Nephron (organoid): ENCODE measurements around the gene CPT1A.

Experiments
- H3K27ac Mint-ChIP-seq, 3 experiments: 2 replicates each; pipeline ENCODE4 v1.8.0; 2020; ENCODE audit warnings: mixed read lengths in 3 of 3, mild to moderate bottlenecking in 2 of 3, moderate library complexity in 1 of 3
- H3K27me3 Mint-ChIP-seq: 2 replicates; pipeline ENCODE4 v1.8.0; 2021; ENCODE audit warnings: low read depth, mild to moderate bottlenecking, moderate library complexity, mixed read lengths
- H3K36me3 Mint-ChIP-seq: 2 replicates; pipeline ENCODE4 v1.8.0; 2020; ENCODE audit warnings: low read depth, mixed read lengths
- H3K4me1 Mint-ChIP-seq: 2 replicates; pipeline ENCODE4 v1.8.0; 2020; ENCODE audit warnings: mixed read lengths
- H3K4me3 Mint-ChIP-seq, 3 experiments: 2 replicates each; pipeline ENCODE4 v1.8.0; 2020; ENCODE audit warnings: mild to moderate bottlenecking in 3 of 3, mixed read lengths in 3 of 3, moderate library complexity in 2 of 3
- H3K9me3 Mint-ChIP-seq: 2 replicates; pipeline ENCODE4 v1.8.0; 2020; ENCODE audit warnings: mixed read lengths
- TF ChIP-seq, protein P1 (sequence below), 3 experiments: fragments of 200-600 bp; sonication (generic); IDR thresholded peaks; one replicate each; pipeline ENCODE4 v1.5.0; 2021; ENCODE audit warnings: antibody characterized with exemption in 3 of 3; ENCODE audit not compliant: unreplicated experiment in 3 of 3

The CPT1A gene

GRCh38 chr11:68880851-68881250 lies 39.1 kb upstream of the CPT1A start:
- Mint-ChIP-seq H3K9me3 (no peaks in the 10 kb centered on the region), H3K36me3 (peaks cover 20% of the 10 kb centered on the region), H3K4me1 (no peaks in the 10 kb centered on the region), H3K27me3 (no peaks in the 10 kb centered on the region), H3K27ac (no peak overlapping the region), H3K4me3 (no peak overlapping the region)
- TF ChIP-seq, protein P1, sequence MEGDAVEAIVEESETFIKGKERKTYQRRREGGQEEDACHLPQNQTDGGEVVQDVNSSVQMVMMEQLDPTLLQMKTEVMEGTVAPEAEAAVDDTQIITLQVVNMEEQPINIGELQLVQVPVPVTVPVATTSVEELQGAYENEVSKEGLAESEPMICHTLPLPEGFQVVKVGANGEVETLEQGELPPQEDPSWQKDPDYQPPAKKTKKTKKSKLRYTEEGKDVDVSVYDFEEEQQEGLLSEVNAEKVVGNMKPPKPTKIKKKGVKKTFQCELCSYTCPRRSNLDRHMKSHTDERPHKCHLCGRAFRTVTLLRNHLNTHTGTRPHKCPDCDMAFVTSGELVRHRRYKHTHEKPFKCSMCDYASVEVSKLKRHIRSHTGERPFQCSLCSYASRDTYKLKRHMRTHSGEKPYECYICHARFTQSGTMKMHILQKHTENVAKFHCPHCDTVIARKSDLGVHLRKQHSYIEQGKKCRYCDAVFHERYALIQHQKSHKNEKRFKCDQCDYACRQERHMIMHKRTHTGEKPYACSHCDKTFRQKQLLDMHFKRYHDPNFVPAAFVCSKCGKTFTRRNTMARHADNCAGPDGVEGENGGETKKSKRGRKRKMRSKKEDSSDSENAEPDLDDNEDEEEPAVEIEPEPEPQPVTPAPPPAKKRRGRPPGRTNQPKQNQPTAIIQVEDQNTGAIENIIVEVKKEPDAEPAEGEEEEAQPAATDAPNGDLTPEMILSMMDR (IDR thresholded peaks at IDR 0.05; ENCODE audit: unreplicated experiment in 3 of 3): no peak

- Mint-ChIP-seq H3K9me3 (no peaks in the 10 kb centered on the region), H3K27me3 (no peaks in the 10 kb centered on the region), H3K27ac (no peak overlapping the region), H3K36me3 (peaks cover 12% of the 10 kb centered on the region), H3K4me1 (peaks cover 11% of the 10 kb centered on the region), H3K4me3 (no peak overlapping the region)
- TF ChIP-seq, protein P1 (IDR thresholded peaks at IDR 0.05; ENCODE audit: unreplicated experiment in 3 of 3): no peak
Measured at GRCh38 chr11:68878022-68878421, 36.3 kb upstream of the CPT1A start.

DNA sequence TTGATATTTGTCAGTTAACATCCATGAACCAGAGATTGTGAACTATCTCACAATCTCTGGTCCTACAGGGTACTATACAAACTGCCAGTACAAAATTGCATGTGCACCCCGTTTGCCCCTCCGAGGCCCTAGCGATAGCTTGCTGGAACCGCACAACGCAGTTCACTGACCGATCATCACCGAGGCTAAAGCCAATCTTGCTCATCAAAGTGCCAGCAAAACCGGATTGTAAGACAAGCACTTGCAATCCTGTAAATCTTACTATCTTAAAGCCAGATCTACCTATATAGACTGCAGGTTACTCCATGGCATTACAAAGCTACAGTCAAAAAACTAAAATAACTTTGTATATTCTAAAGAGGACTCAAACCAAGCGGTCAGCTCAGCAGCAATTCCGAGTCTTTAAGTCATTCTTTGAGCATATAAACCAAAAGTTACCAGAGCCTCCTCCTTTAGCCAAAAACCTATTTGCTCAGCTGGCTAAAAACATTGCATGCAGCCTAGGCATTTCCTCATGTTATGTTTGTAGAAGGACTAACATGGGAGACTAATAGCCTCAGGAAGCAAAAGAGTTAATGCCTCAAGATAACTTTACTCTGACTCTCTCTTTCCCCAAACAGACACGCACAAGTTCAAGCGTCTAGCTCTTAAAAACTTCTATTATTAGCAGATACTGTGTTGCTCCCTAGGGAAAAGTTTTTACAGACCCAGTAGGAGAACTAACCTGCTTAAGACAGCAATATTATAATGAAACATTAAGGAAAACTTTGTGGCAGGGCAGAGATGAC lies 30.7 kb upstream of the CPT1A start:
- Mint-ChIP-seq H3K9me3 (no peaks in the 10 kb centered on the region), H3K36me3 (no peaks in the 10 kb centered on the region)

GRCh38 chr11:68870470-68870869 lies 28.8 kb upstream of the CPT1A start:
- Mint-ChIP-seq H3K9me3 (no peaks in the 10 kb centered on the region), H3K4me3 (peak overlapping the region; percentile 79 to 84 (median 84)), H3K27ac (peak overlapping the region; percentile 7 to 85 (median 69)), H3K27me3 (peaks cover 3% of the 10 kb centered on the region), H3K4me1 (peaks cover 43% of the 10 kb centered on the region), H3K36me3 (no peaks in the 10 kb centered on the region)
- TF ChIP-seq, protein P1 (IDR thresholded peaks at IDR 0.05; ENCODE audit: unreplicated experiment in 3 of 3): no peak

More for the DNA sequence above, 30.7 kb upstream of the CPT1A start:
- TF ChIP-seq, protein P1 (IDR thresholded peaks at IDR 0.05; ENCODE audit: unreplicated experiment in 3 of 3): no peak
- Mint-ChIP-seq H3K4me3 (no peak overlapping the region), H3K27me3 (peaks cover 3% of the 10 kb centered on the region), H3K4me1 (peaks cover 44% of the 10 kb centered on the region), H3K27ac (no peak overlapping the region)

GRCh38 chr11:68868221-68868835 lies 26.6 kb upstream of the CPT1A start:
- Mint-ChIP-seq H3K27me3 (peaks cover 3% of the 10 kb centered on the region), H3K36me3 (peaks cover 2% of the 10 kb centered on the region), H3K4me1 (peaks cover 36% of the 10 kb centered on the region)

More at GRCh38 chr11:68868221-68868835, 26.6 kb upstream of the CPT1A start:
- Mint-ChIP-seq H3K27ac (no peak overlapping the region), H3K4me3 (peak overlapping the region; percentile 12 to 42 (median 29)), H3K9me3 (peaks cover 2% of the 10 kb centered on the region)
- TF ChIP-seq, protein P1 (IDR thresholded peaks at IDR 0.05; ENCODE audit: unreplicated experiment in 3 of 3): no peak
